ENCODE measurements around the gene SULT4A1. TPM values are rescaled to one million over a fixed set of nuclear protein-coding genes. Genes with fewer than 3 reads are reported as not detected.
A peak's percentile ranks its signal among the peaks of the same experiment; 100 is the strongest.

SULT4A1 gene
- total RNA-seq, 2 experiments from 2014 or later = not detected

- H3K27ac Mint-ChIP-seq = no peak overlapping the region
- peaks cover 3% of the 10 kb centered on the region for H3K9me3 Mint-ChIP-seq
- ChIA-PET POLR2A (no interaction called here), CTCF (no interaction called here)
- peaks cover 12% of the 10 kb centered on the region for H3K36me3 Mint-ChIP-seq (ENCODE audit: low read depth)
- H3K4me1 Mint-ChIP-seq (ENCODE audit: low read depth) = peaks cover 3% of the 10 kb centered on the region
- TF ChIP-seq CTCF (IDR thresholded peaks at IDR 0.05) = no peak
- H3K4me3 Mint-ChIP-seq = no peak overlapping the region
- ATAC-seq (no peak), DNase-seq (no peak)
- intact Hi-C loops (cut with micrococcal nuclease) = no loop called here
- H3K27me3 Mint-ChIP-seq = peaks cover 7% of the 10 kb centered on the region
Measured at GRCh38 chr22:43818981-43819380, 43.3 kb downstream of the SULT4A1 start.

- no peak for ATAC-seq
- CTCF ChIA-PET = interaction anchor here (1.0 kb wide), 1 partner anchor 66 kb away, joined by 3 read pairs; no protein-coding TSS in a partner anchor
Measured at GRCh38 chr22:43817402-43817801, 44.9 kb downstream of the SULT4A1 start.

GRCh38 chr22:43814264-43814663 lies 48.0 kb downstream of the SULT4A1 start:
- H3K27me3 Mint-ChIP-seq = no peaks in the 10 kb centered on the region
- DNase-seq (no peak), ATAC-seq (no peak)
- H3K4me3 Mint-ChIP-seq = peak overlapping the region; percentile 17
- ChIA-PET CTCF (no interaction called here), POLR2A (interaction anchor here (1.0 kb wide), 1 partner anchor 90 kb away, joined by 3 read pairs; no protein-coding TSS in a partner anchor)
- peaks cover 3% of the 10 kb centered on the region for H3K9me3 Mint-ChIP-seq
- H3K27ac Mint-ChIP-seq = no peak overlapping the region
- no peak for TF ChIP-seq CTCF (IDR thresholded peaks at IDR 0.05)
- peaks cover 22% of the 10 kb centered on the region for H3K36me3 Mint-ChIP-seq (ENCODE audit: low read depth)
- H3K4me1 Mint-ChIP-seq (ENCODE audit: low read depth) = peaks cover 22% of the 10 kb centered on the region
- intact Hi-C loops (cut with micrococcal nuclease) = no loop called here

More at GRCh38 chr22:43817402-43817801, 44.9 kb downstream of the SULT4A1 start:
- H3K4me3 Mint-ChIP-seq = no peak overlapping the region
- DNase-seq = no peak
- peaks cover 22% of the 10 kb centered on the region for H3K36me3 Mint-ChIP-seq (ENCODE audit: low read depth)
- intact Hi-C loops (cut with micrococcal nuclease) = no loop called here
- peaks cover 2% of the 10 kb centered on the region for H3K27me3 Mint-ChIP-seq
- H3K4me1 Mint-ChIP-seq (ENCODE audit: low read depth) = peaks cover 10% of the 10 kb centered on the region
- POLR2A ChIA-PET = interaction anchor here (0.6 kb wide), 1 partner anchor 8 kb away, joined by 3 read pairs; no protein-coding TSS in a partner anchor
- H3K27ac Mint-ChIP-seq = no peak overlapping the region
- no peak for TF ChIP-seq CTCF (IDR thresholded peaks at IDR 0.05)
- peaks cover 3% of the 10 kb centered on the region for H3K9me3 Mint-ChIP-seq

GRCh38 chr22:43812890-43813289 lies 49.4 kb downstream of the SULT4A1 start:
- Mint-ChIP-seq H3K27ac (peak overlapping the region; percentile 89), H3K36me3 (ENCODE audit: low read depth) (peaks cover 22% of the 10 kb centered on the region), H3K4me3 (peak overlapping the region; percentile 92), H3K4me1 (ENCODE audit: low read depth) (peaks cover 22% of the 10 kb centered on the region), H3K9me3 (peaks cover 3% of the 10 kb centered on the region), H3K27me3 (no peaks in the 10 kb centered on the region)
- ChIA-PET POLR2A (no interaction called here), CTCF (interaction anchor here (0.9 kb wide), 1 partner anchor 133 kb away, joined by 4 read pairs; no protein-coding TSS in a partner anchor)
- no peak for TF ChIP-seq CTCF (IDR thresholded peaks at IDR 0.05)
- DNase-seq (no peak), ATAC-seq (peak; percentile 5)
- intact Hi-C loops (cut with micrococcal nuclease) = no loop called here

- Mint-ChIP-seq H3K36me3 (ENCODE audit: low read depth) (peaks cover 22% of the 10 kb centered on the region), H3K4me1 (ENCODE audit: low read depth) (peaks cover 22% of the 10 kb centered on the region), H3K4me3 (peak within 1 kb of the TSS; percentile 92), H3K27ac (peak within 1 kb of the TSS; percentile 89), H3K27me3 (no peaks in the 10 kb centered on the region), H3K9me3 (peaks cover under 1% of the 10 kb centered on the region)
- intact Hi-C loops (cut with micrococcal nuclease) = no loop called here
- CTCF ChIA-PET = interaction anchor here (0.7 to 1.7 kb wide), 3 partner anchors 71 to 424 kb away, joined by 4 to 6 read pairs (median 4); no protein-coding TSS in a partner anchor
- peak; percentile 94 for DNase-seq
- peak; percentile 88 for ATAC-seq
- POLR2A ChIA-PET = no interaction called here
- no peak for TF ChIP-seq CTCF (IDR thresholded peaks at IDR 0.05)
Measured at GRCh38 chr22:43812149-43812842, 50.0 kb downstream of the SULT4A1 start, which contains the start of gene EFCAB6. EFCAB6 (minus strand) TSS chr22:43812305; CDS start chr22:43782318, 29,987 bp downstream.

Measured in activated CD8-positive, alpha-beta T cell treated with anti-CD3 and anti-CD28 coated beads for 36 hours (primary cell).